Measurements from ENCODE around the gene SLC6A8.
"Not testable (repeated sequence)": the region's sequence is repeated elsewhere in the genome, so short reads cannot be mapped to it uniquely, and the experiment has no call there.

The SLC6A8 gene

DNA sequence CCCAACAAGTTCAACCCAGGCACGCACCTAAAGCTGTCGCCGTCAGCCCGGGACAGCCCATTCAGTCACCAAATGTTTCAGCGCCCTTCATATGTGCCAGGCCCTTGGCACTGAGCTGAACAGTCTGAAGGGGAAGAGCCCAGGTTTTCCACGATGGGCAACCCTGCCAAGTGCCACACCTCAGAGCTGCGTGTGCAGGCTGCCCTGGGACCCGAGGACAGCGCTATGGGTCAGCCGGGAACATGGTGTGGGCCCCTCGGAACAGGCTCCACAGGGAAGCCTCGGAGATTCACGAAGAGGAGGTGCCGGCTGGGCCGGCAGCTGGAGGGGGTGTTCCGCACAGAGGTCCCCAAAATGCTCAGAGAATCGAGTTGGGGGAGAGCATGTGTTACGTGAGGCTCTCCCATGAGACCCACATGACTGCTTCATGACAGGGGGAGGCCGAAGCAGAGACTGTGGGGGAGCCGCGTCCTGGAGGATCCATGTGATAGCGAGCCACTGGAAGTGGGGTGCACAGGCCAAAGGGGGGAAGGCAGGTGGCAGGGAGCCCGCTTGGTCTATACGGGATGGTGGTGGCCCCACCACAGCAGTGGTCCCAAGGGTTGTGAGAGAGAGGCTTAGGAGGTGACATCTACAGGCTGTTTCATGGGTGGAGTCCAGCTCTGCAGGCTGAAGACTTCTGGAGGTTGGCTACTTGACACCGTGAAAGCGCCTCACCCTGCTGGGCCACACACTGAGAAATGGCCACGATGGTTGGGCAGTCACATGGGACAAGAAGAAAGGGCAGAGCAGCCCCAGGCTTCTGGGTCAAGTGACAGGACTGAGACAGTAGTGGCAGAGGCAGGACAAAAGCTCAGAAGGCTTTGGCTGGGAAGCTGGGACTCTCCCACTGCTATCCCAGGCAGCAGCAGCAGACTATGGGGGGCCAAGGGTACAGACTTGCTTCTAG is 22.3 kb downstream of the SLC6A8 start:
- DNase-seq, result no peak

DNA sequence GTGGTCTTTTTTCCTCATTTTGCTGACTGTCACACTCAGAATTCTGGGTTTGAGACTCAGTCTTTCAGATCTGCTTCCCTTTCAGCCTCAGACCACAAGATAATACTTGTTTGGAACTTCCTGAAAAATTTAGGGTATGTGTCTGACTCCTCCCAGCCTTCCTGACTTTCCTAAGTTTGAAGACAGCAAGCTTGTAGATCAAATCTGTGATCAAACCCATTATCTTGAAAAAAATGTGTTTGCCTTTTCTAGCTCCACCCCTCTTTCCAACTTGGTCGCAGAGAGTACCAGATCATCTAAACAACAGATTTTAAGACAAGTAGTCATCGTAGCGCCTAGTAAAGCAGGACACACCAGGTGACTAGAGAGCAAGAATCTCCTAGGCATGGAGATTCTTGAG is 26.5 kb downstream of the SLC6A8 start:
- no peak for DNase-seq

DNA sequence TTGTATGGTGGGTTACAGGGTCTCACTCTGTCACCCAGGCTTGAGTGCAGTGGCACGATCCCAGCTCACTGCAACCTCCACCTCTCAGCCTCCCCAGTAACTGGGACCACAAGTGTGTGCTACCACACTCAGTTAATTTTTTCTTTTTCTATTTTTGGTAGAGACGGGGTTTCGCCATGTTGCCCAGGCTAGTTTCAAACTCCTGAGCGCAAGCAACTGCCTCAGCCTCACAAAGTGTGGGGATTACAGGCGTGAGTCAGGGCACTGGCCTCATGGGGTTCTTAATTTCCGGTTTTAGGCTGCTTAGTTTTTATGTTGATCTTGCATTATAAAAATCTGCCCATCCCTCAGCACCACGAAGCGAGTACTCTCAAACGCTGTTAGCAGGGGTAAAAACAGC is 29.7 kb downstream of the SLC6A8 start:
- no peak for DNase-seq

DNA sequence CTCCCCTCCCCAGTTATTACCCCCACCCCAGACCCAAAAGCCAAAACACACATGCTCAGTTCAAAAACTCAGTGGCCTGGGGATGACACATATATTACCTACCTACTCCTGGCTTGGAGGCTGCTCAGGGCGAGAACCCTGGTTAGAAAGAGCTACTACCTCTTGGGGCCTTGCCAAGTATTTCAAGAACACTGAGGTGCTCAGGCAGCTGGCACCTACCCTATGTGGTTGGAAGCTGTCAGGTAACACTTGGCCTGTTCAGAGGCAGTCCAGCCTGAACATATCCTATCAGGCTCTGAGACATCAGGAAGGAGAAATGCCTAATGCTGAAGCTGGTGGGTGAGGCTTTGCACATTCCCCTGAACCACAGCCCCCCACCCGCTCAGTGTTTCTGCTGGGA is 31.5 kb downstream of the SLC6A8 start:
- no peak for DNase-seq

DNA sequence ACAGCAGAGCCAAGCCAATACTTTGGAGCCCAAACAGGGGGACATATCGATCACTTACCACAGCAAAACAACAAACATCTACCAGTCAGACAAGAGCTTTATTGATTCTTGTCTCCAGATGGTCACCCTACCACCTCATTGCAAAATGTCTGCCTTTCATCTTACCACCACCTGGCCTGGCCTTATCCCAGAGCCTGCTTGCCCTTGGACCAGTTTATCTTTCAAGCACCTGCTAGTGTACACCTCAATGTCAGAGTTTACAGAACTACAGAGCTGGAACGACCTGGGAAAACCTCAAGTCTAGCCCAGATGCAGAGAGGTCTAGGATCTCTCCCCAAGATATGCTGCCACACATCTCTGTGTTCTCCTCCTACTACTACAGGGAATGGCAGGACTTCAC is 32.0 kb downstream of the SLC6A8 start:
- DNase-seq, result no peak

DNA sequence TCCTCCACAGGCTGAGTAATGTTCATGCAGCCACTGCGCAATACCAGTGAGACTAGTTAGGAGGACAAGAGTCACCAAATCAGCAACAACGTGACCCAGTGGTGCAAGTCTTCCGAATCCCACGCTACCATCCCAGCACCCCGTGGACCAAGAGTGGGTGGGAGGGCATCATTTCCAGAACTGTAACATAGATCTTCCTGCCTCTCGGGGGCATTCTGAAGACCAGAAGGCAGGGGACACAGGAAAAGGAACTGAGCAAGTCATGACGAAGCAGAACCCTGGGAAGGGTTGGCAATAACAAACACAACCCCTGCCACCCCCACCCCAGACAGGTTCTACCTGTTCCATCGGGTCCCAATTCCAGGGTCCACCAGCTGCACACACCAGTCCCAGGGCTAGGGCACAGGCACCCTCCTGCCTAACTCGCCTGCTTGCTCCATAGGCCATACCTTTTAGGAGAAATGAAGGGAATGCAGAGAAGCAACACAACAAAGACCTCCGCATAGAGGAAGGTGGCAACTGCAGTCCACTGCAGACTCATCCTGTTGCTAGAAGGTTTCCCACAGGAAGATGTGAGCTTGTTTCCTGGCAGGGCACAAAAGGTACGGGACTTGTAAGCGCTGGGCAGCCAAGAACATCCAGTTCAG is 35.1 kb downstream of the SLC6A8 start:
- DNase-seq, result no peak

DNA sequence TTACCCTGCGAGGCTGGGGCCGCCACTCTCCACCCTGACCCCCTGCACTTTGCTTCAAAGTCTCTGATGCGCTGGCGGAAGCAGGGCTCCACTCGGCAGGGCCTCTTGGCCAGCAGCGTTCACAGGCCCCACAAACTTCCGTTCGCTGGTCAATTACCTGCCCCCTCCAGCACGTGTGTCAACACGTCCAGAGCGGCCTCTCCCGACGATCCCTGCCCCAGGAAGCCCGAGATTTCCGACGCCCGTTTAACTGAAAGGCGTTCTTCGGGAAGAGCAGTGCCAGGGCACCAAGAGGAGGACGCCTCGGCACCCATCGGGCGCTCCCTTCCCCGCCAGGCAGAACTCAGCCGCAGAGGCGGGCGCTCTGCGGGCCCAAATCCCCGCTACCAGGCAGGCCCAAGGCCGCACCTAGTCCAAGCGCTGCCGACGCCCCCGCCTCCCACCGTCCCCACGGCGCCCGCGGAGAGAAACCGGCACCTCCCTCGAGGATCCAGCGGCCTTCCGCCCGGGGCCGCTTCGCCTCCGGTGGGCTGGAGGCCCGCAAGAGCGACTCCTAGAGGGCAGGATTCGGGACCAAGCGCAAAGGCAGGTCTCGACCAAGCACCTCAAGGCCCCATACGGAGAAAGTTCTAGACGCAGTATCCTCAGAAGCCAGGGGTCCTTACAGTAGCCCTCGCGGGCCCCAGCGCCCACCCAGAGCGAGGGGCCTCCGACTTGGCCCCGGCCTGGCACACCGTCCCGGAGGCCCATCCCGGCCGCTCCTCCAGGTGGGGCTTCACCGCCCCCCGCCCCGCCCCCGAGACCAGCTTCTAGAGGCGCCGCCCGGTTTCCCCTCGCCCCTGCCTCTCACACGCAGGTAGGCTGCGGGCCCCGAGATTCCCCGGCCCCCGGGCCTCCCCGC is 35.9 kb downstream of the SLC6A8 start:
- DNase-seq, result peak in 1 of 2 experiments; percentile 68

DNA sequence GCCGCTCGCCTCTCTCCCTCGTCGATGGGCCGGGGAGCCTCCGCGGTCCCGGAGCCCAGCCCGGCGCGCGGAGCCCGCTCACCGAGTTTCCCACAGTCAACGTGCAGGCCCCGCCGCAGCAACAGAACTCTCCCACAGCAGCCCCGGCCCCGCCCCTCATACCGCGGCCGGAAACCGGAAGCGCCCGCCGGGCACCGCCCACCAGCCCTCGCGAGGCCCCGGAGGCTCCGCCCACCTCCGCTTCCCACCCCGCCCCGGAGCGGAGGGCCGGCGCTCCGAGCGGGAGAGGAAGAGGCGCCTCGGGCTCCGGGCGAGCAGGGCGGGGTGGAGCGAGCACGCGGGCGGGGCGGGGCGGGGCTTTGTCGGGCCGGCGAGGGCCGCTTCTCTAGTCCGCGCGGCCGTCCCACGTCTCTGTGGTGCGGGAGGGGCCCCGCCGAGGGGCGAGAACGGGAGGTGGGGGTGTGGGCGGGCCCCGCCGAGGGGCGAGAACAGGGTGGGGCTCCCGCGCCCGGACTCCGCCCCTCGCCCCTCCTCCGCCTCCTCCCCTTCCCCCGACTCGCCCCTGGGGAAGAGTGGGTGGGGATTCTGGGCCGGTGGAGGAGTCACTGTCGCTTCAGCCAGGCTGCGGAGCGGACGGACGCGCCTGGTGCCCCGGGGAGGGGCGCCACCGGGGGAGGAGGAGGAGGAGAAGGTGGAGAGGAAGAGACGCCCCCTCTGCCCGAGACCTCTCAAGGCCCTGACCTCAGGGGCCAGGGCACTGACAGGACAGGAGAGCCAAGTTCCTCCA is 36.7 kb downstream of the SLC6A8 start, which contains the start of the genes ABCD1 and BCAP31:
Gene ABCD1, plus strand, starts transcription at position 605 of the 787 bp plus-strand sequence. CDS start 411 bp downstream, outside the sequence.
Gene BCAP31, minus strand, starts transcription at position 136 of the 787 bp plus-strand sequence. CDS start 1,143 bp downstream, outside the sequence.
- DNase-seq, result peak; percentile 74 to 88

DNA sequence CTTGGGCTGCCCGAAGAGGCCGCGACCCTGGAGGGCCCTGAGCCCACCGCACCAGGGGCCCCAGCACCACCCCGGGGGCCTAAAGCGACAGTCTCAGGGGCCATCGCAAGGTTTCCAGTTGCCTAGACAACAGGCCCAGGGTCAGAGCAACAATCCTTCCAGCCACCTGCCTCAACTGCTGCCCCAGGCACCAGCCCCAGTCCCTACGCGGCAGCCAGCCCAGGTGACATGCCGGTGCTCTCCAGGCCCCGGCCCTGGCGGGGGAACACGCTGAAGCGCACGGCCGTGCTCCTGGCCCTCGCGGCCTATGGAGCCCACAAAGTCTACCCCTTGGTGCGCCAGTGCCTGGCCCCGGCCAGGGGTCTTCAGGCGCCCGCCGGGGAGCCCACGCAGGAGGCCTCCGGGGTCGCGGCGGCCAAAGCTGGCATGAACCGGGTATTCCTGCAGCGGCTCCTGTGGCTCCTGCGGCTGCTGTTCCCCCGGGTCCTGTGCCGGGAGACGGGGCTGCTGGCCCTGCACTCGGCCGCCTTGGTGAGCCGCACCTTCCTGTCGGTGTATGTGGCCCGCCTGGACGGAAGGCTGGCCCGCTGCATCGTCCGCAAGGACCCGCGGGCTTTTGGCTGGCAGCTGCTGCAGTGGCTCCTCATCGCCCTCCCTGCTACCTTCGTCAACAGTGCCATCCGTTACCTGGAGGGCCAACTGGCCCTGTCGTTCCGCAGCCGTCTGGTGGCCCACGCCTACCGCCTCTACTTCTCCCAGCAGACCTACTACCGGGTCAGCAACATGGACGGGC is 37.5 kb downstream of the SLC6A8 start:
- no peak for DNase-seq

DNA sequence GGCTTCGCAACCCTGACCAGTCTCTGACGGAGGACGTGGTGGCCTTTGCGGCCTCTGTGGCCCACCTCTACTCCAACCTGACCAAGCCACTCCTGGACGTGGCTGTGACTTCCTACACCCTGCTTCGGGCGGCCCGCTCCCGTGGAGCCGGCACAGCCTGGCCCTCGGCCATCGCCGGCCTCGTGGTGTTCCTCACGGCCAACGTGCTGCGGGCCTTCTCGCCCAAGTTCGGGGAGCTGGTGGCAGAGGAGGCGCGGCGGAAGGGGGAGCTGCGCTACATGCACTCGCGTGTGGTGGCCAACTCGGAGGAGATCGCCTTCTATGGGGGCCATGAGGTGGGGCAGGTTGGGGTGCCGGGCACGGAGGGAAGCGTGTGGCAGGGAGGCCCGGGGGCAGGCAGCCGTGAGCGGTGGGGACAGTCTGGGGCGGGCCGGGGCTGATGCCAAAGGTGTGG is 38.1 kb downstream of the SLC6A8 start:
- DNase-seq, result no peak

DNA sequence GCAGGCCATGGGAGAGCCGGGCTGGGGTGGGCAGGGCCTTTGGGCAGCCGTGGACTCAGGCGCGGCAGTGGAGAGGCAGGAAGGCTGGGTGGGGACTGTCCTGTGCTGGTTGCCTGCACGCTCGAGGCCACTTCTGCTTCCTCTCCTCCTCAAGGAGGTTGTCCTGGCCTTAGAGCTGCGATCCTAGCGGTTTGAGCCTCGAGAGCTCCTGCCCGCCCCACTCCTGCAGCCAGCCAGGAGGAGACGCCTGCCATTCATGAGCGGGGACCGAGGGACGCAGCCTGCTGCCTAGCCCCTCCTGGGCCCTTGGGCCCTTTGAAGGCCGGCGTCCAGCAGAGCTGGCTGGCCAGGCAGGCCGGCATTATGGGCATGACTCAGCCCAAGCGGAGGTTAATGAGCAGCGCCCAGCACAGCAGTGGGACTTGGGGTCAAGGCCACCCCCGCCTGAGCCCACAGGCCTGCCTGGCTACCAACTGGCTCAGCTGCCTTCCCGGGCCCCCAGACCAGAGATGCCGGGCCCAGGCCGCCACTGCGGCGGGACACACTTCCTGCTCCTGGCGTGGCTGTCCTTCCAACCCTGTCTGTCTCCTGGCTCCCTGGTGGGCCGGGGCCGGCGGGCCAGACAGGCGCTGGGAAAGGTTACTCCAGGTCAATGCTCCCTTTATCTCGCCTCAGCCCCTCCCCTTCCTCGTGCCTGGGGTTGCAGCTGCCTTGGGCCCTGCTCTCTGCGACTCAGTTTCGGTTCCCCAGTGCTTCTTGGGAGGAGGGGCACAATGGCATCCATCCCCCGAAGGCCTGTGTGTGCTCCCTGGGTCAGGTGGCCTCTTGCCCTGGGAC is 38.8 kb downstream of the SLC6A8 start:
- no peak for DNase-seq

DNA sequence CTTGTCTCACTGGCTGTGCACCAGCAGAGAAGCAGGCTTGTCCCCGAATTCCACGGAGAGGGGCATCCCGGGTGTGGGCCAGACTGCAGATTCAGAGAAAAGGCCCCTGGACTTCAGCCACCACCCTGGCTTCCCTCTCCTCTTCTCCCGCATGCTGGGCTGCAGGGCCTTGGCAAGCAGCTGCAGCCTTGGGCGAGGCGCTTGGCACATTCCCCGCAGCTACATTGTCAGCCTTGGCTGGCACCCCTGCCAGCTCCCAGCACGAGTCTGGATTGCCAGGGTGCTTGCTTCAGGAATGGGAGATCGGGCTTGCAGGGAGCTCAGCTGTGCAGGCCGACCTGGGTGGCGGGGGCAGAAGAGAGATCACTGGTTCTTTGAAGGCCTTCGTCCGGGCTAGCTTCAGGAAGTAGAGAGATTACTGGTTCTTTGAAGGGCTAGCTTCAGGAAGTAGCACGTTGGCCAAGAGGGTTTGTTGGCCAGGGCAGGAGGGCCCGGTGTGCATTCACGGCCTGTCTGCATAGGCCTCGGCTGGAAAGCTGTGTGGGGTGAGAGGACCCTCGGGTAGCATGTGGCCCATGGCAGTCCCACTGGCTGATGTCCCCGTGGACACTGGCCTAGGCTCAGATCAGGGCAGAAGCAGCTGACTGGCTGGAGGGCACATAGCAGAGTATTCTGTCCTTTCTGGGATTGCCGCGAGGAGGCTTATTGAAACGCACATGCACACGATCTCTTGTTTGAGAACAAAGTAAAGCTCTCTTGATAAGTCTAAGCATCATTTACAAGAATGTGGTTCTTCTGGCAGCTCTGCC is 39.6 kb downstream of the SLC6A8 start:
- DNase-seq, result no peak

DNA sequence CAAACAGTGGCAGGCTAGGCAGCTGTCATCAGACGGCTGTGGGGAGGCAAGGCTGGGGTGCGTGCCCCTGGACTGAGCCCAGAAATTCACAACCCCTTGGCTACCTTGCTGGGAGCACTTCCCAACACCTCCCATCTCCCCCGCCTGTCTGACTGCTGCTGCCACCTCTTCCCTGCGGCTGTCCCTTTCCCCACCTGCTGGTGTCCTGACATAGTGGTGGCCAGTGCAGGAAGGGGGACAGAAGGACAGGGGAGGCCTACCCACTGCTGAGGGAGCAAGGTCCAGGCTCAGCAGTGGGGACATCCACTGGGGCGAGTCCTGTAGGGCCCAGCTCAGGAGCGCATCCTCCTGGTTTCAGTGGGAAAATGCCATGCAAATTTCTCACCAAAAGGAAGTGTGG is 40.4 kb downstream of the SLC6A8 start:
- DNase-seq, result no peak

DNA sequence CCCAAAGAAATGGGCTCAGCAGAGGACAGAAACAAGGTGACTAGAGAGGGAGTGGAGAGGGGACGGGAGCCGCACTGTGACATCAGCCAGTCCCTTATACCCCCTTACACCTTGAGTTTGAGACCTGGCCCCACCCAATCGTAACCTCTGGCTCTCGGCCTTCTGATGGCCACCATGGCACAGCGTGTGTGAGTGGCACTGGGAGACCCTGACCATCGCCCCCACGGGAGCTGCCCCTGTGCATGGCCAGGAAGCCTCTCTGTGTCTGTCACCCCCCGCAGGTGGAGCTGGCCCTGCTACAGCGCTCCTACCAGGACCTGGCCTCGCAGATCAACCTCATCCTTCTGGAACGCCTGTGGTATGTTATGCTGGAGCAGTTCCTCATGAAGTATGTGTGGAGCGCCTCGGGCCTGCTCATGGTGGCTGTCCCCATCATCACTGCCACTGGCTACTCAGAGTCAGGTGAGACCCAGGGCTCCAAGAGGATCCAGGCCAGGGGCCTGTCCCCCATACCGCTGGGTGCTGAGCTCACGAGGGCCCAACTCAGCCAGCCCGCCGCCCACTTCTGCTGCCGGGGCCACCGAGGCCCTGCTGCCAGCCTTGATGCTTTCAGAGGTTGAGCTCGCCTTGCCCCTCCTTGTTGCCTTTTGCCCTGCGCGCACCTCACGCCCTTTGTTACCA is 41.4 kb downstream of the SLC6A8 start:
- DNase-seq, result no peak

DNA sequence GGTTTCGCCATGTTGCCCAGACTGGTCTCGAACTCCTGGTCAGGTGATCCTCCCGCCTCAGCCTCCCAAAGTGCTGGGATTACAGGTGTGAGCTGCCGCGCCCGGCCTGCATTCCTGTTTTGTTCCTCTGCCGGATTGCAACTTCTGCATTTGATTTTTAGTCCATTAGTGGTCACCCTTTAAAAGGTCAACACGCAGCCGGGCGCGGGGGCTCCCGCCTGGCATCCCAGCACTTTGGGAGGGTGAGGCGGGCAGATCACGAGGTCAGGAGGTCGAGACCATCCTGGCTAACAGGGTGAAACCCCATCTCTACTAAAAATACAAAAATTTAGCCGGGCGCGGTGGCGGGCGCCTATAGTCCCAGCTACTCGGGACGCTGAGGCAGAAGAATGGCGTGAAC is 42.4 kb downstream of the SLC6A8 start:
- DNase-seq, result not testable (repeated sequence)

DNA sequence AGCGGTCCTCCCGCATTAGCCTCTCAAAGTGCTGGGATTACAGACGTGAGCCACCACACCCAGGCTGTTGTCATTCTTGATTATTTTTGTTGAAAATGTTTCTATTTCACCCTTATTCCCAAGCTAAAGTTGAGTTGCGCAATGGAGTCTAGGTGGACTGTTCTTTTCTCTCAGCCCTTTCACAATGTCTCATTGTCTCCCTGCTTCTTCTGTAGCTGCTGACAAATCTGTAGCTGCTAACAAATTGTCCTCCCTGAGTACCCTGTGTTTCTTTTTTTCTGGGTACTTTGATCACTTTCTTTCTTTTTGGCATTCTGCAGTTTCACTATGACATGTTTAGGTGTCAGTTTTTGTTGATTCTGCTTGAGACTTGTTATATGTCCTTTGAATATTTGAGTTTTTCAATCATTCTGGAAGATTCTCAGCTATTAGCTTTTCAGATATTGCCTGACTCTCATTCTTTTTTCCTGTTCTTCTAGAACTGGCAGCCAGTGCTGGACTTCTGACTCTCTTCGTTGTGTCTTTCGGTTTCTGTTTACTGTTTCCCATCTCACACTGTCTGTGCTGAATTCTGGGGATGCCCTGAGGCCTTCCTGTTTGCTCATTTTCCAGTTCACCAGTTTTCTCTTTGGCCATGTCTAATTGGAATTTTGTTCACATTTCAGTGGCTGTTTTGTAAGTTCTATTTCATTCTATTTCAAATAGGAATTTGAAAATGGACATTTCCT is 43.6 kb downstream of the SLC6A8 start:
- no peak for DNase-seq

DNA sequence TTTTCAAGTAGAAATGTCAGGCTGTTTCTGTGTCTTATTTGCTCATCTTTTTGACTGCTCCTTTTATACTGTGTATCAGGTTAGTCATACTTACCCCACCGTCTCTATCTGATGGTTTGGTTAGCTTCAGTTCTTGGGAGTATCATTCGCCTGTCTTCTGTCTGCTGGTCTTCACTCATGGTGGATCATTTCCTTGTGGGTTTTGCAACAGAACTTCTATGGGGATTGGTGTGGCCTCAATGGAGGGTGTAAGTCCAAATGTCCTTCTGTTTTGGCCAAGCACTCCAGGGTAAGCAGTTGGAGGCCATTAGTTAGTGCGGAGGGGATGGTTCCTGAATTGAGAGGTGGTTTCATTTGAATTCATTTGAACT is 44.1 kb downstream of the SLC6A8 start:
- DNase-seq, result no peak

DNA sequence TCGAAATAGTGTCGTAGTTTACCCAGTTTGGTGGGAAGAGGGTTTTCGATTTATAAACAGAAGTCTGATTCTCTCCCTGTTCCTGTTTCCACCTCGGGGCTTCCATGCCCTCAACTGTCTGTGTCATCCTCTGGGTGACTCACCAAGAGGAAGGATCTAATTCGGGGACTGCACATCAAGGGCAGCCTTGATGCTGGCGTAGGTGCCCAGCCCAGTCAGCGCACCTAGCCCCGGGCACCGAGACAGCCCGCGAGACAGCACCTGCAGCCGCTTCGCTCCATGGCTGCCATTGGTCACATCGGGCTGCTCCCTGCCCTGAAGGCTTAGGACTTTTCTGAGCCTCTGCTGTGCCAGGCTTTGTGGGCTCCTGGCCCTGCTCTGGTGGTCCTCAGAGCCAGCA is 44.7 kb downstream of the SLC6A8 start:
- DNase-seq, result no peak

Measured in SW 1271 (cell line).